GM12891 (cell line): Measurements from ENCODE around the gene C1QTNF8.

Experiments
- POLR2A ChIP-seq: IDR thresholded peaks from 2 replicates; pipeline ENCODE4 v1.6.1; 2011; ENCODE audit warnings: low read depth, low read length, control low read depth
- POLR2AphosphoS5 ChIP-seq: IDR thresholded peaks from 2 replicates; pipeline ENCODE4 v1.6.1; 2011; ENCODE audit warnings: low read depth, low read length, control low read depth
- TAF1 ChIP-seq: IDR thresholded peaks from 2 replicates; pipeline ENCODE4 v1.6.1; 2011; ENCODE audit warnings: low read depth, low read length, control low read depth

- TF ChIP-seq TAF1: no peak
- no peak for TF ChIP-seq POLR2A
- no peak for TF ChIP-seq POLR2AphosphoS5
Measured at GRCh38 chr16:1079341-1079740, 16.7 kb downstream of the C1QTNF8 start.
